Retinal pigment epithelial cell (primary cell): ENCODE results near the gene CKLF.

ENCODE experiments used
- DNase-seq: peaks from one replicate; pipeline ENCODE4 v3.0.0-alpha.2; 2010; ENCODE audit warnings: low read depth
- H3K4me3 ChIP-seq: 2 replicates; pipeline ENCODE4 v1.5.1; 2011; ENCODE audit warnings: mild to moderate bottlenecking, low read length, control low read depth, moderate library complexity
- TF ChIP-seq, protein P1 (sequence below): conservative IDR thresholded peaks from 2 replicates; pipeline ENCODE4 v1.5.1; 2011; ENCODE audit warnings: low read depth, low read length, control low read depth, inconsistent platforms

The CKLF gene

DNA sequence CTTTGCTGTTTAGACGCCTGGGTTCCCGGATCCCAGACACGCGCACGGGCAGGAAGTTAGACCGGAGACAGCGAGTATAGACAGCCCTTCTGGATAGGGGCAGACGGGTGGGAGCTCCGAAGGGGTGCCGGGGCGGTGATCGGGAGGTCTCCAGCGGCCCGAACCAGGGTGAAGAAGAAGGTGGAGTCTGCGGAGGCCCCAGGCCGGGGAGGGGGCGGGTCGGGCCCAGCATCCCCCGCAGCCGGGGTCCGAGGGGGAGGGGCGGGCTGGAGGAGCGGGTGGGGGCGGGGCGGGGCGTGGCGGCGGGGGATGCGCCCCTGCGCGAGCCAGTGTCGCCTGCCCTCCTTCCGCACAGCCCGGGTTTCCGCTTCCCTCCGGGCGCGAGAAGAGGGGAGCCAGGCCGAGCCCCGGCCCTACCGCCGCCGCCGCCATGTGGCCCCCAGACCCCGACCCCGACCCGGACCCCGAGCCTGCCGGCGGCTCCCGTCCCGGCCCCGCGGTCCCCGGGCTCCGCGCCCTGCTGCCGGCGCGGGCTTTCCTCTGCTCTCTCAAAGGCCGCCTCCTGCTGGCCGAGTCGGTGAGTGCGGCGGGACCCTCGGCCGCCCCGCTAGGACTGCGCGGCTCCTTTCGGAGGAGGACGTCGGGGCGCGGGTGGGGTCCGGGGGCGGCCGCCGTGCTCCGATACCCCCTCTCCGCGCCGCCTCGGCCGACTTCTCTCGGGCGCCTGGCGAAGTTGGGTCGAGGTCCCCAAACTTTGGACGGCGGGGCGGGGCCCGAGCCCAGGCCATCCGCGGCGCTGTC is 52.2 kb downstream of the CKLF start, which contains the start of gene CMTM3:
Gene CMTM3 (plus strand): TSS at position 329 of the 801 bp plus-strand sequence. CDS start 102 bp downstream, at position 431.
- TF ChIP-seq, protein P1, sequence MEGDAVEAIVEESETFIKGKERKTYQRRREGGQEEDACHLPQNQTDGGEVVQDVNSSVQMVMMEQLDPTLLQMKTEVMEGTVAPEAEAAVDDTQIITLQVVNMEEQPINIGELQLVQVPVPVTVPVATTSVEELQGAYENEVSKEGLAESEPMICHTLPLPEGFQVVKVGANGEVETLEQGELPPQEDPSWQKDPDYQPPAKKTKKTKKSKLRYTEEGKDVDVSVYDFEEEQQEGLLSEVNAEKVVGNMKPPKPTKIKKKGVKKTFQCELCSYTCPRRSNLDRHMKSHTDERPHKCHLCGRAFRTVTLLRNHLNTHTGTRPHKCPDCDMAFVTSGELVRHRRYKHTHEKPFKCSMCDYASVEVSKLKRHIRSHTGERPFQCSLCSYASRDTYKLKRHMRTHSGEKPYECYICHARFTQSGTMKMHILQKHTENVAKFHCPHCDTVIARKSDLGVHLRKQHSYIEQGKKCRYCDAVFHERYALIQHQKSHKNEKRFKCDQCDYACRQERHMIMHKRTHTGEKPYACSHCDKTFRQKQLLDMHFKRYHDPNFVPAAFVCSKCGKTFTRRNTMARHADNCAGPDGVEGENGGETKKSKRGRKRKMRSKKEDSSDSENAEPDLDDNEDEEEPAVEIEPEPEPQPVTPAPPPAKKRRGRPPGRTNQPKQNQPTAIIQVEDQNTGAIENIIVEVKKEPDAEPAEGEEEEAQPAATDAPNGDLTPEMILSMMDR: peak; percentile 52
- H3K4me3 ChIP-seq: peak within 1 kb of the TSS; percentile 74
- no peak for DNase-seq

DNA sequence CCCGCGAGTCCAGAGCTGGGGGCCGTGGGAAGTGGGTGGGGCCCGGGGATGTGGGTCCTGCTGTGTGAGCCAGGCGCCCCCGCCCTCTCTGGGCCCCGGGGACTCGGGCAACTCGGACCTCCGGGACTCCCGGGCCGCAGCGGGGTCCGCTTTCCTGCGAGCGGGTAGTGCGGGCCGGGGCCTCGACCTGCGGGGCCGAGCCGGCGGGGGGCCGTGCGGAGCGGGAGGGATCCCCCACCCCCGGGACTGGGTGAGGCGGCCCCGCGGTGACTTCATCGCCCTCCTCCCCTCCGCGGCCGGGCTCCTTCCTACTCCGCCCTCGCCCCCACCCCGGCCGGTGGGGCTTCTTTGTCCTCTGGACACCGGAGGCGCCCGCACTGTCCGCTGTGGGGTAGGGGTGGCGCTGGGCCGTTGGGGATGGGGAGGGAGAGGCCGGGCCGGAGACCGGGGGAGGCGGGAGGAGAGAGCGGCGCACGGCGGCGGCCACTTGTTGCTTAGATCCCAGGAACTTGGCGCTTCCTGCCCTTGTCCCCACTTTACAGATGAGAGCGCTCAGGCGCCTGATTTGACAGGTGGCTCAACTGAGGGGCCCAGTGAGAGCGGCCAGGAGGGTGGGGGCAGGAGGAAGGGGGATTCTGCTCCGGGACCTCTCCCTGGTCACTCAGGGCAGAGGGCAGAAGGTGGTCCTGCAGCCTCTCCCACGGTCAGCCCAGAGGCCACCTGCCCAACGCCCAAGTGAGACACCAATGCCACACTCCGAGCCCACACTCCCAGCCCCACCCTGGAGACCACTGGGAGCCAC is 53.0 kb downstream of the CKLF start:
- peak overlapping the region; percentile 74 for H3K4me3 ChIP-seq
- no peak for DNase-seq
- TF ChIP-seq, protein P1: no peak

DNA sequence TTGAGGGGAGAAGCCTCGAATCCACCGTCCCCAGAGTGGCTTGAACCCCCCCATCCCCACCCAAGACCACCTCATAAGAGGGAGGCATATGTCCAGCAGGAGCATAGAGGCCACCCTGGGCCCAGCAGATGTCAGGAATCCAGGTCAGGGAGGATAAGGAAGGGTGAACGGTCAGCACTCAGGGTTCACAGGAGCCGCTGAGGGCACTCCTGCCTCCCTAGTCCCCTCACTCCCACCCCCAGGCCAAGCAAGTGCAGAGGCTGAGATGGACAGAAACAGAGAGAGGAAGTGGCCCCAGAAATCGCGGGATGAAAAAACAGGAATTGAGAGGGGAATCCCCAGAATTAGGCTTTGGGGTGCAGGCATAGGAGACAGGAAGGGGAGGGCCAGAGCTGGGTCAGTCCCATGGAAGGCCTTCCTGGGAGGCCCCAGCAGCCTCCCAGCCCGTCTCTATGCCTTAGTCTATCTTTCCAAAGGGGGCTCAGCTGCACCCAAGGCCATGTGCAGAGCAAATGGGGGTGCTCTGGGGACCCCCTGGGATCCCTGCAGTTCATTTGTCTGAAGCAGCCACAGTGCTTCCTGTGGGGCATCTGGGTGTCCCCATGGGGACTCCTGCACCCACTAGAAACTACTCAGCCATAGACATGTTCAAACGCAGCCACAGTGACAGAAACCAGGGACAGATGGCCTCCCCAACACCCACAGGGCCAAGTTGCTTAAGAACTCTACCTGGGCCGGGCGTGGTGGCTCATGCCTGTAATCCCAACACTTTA is 53.8 kb downstream of the CKLF start:
- TF ChIP-seq, protein P1: no peak
- H3K4me3 ChIP-seq: peak overlapping the region; percentile 74
- DNase-seq: no peak

DNA sequence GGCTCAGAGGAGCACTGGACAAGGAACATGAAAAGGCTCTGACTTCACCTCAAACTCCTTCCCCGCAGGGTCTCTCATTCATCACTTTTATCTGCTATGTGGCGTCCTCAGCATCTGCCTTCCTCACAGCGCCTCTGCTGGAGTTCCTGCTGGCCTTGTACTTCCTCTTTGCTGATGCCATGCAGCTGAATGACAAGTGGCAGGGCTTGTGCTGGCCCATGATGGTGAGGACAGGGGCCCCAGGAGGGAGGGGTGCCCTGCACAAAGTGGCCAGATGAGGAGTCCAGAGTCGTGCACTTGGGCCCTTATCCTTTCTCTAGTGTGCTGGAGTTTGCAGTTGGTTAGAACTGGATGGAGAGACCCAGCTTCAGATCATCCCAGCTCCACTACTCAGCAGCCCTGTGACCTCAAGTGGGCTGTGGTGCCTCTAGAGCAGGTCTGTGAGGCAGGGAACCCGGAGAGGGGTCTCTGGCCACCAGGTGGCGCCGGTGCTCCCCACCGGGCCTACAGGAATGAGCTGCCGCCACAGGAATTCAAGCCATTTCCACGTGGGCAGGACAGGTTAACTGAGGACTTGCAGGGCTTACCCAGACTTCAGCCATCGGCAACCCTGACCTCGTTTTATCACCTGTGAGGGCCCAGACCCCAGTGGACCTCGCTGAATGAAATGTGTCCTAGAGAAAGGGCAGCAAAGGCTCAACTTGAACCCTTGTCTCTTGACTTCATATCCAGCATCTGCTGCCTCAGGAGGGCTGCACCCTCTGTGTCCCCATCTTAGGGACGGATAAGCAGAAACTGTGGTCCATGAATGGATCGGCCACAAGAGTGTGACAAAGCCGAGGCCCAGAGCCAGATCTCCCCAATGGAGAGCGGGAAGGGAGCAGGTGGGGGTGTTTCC is 56.1 kb downstream of the CKLF start:
- peak; percentile 79 for DNase-seq
- no peak overlapping the region for H3K4me3 ChIP-seq
- TF ChIP-seq, protein P1: peak; percentile 98

DNA sequence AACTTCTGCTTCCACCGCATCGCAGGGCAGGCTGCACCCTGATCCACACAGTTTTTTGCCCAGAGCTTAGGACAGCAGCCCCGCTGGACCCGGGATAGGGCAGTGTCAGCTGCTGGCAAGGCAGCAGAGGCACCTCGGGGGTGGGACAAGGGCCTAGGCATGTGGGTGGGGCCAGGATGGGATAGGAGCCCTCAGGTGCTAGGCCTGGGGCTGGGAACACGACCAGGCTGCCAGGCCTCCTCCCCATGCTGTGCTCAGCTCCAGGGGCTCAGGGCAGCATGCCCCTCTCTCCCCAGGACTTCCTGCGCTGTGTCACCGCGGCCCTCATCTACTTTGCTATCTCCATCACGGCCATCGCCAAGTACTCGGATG is 56.7 kb downstream of the CKLF start:
- H3K4me3 ChIP-seq: no peak overlapping the region
- TF ChIP-seq, protein P1: no peak

More for the DNA sequence above, 56.7 kb downstream of the CKLF start:
- DNase-seq: no peak
